ENCODE measurements around the gene CCM2.

The CCM2 gene

GRCh38 chr7:45035893-45036292, 35.9 kb downstream of the CCM2 start:
- DNase-seq, result peak; percentile 29

GRCh38 chr7:45036317-45036716, 36.3 kb downstream of the CCM2 start:
- no peak for DNase-seq

- peak; percentile 15 for DNase-seq
Measured at GRCh38 chr7:45036796-45037195, 36.8 kb downstream of the CCM2 start.

- DNase-seq, result no peak
Measured at GRCh38 chr7:45037876-45038275, 37.9 kb downstream of the CCM2 start.

- no peak for DNase-seq
Measured at GRCh38 chr7:45039106-45039505, 39.1 kb downstream of the CCM2 start.

GRCh38 chr7:45044338-45044737, 44.3 kb downstream of the CCM2 start:
- DNase-seq, result no peak

GRCh38 chr7:45048748-45049147, 48.7 kb downstream of the CCM2 start:
- no peak for DNase-seq

- DNase-seq, result no peak
Measured at GRCh38 chr7:45050198-45050597, 50.2 kb downstream of the CCM2 start.

- DNase-seq, result no peak
Measured at GRCh38 chr7:45052011-45052410, 52.0 kb downstream of the CCM2 start.

- no peak for DNase-seq
Measured at GRCh38 chr7:45053401-45053800, 53.4 kb downstream of the CCM2 start.

GRCh38 chr7:45053941-45054340, 53.9 kb downstream of the CCM2 start:
- DNase-seq, result no peak

- no peak for DNase-seq
Measured at GRCh38 chr7:45054442-45054841, 54.4 kb downstream of the CCM2 start.

GRCh38 chr7:45055016-45055415, 55.0 kb downstream of the CCM2 start:
- no peak for DNase-seq

GRCh38 chr7:45055594-45056219, 55.7 kb downstream of the CCM2 start:
- DNase-seq, result no peak

GRCh38 chr7:45057878-45058277, 57.9 kb downstream of the CCM2 start:
- DNase-seq, result no peak

- DNase-seq, result no peak
Measured at GRCh38 chr7:45060295-45060694, 60.3 kb downstream of the CCM2 start.

- no peak for DNase-seq
Measured at GRCh38 chr7:45061352-45061751, 61.4 kb downstream of the CCM2 start.

- no peak for DNase-seq
Measured at GRCh38 chr7:45061806-45062425, 61.9 kb downstream of the CCM2 start.

GRCh38 chr7:45064047-45064725, 64.2 kb downstream of the CCM2 start:
- DNase-seq, result no peak

GRCh38 chr7:45065031-45065995, 65.3 kb downstream of the CCM2 start:
- no peak for DNase-seq

- DNase-seq, result no peak
Measured at GRCh38 chr7:45066409-45066808, 66.4 kb downstream of the CCM2 start.

GRCh38 chr7:45067582-45067981, 67.6 kb downstream of the CCM2 start:
- DNase-seq, result no peak

All from stimulated activated CD4-positive, alpha-beta T cell treated with anti-CD3 and anti-CD28 coated beads, Interleukin-4, amount 100 ng/mL, for 1 hour (primary cell).